Measurements from ENCODE around the gene ZNF750.

DNA sequence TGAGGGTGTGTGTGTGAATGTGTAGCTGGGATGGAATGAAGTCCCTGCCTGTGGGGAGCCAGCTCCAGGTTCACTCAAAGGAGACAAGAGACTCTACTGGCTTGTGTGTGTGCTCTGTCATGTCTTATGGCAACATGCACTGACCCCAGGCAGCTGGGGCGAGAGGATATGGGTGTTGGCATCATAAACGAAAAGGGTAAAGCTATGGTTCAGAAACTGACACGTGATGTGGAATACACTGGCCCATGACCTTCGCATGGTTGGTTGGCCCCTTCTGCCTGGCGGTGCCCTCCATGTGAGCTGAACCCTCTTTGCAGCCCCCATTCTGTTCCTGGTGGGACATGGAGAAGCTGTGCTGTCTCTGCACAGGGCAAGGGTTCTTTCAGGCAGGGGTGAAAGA is 21.9 kb downstream of the ZNF750 start:
- TF ChIP-seq TAF1 (IDR thresholded peaks at IDR 0.05; ENCODE audit: low read depth, low read length), result no peak
- no peak for TF ChIP-seq POLR2A (IDR thresholded peaks at IDR 0.05; ENCODE audit: low read depth, low read length)
- no peak for TF ChIP-seq POU2F2 (IDR thresholded peaks at IDR 0.05; ENCODE audit: low read depth, low read length)
- TF ChIP-seq PAX5 (IDR thresholded peaks at IDR 0.05; ENCODE audit: insufficient read depth, low read length, severe bottlenecking), result no peak

Data from GM12891 (cell line).